ENCODE results near the gene ZFYVE28. TPM values are rescaled to one million over a fixed set of nuclear protein-coding genes. Genes with fewer than 3 reads are reported as not detected.
A peak's percentile ranks its signal among the peaks of the same experiment; 100 is the strongest.

The ZFYVE28 gene
- total and polyA plus RNA-seq, 12 donors, result 4.3 to 24.6 (median 16.0) TPM

GRCh38 chr4:2298532-2298991 is 119.9 kb downstream of the ZFYVE28 start:
- Histone ChIP-seq H3K27ac (no peak overlapping the region), H3K4me3 (no peak overlapping the region), H3K36me3 (replicated peaks in 1 of 2) (no peaks in the 10 kb centered on the region), H3K4me1 (replicated peaks in 1 of 2) (peaks cover 0 to 12% of the 10 kb centered on the region in 2 donors), H3K27me3 (no peaks in the 10 kb centered on the region), H3K9me3 (replicated peaks in 1 of 3) (no peaks in the 10 kb centered on the region)
- TF ChIP-seq CTCF (IDR thresholded peaks at IDR 0.05) (no peak), POLR2A (IDR thresholded peaks at IDR 0.05) (no peak)
- 57 to 87% (median 86%) methylated on average over 10 to 23 of the region's 23 CpGs for WGBS, 4 donors
- intact Hi-C loops (cut with DNase I), result no loop called here
- peak in 1 of 7 donors; percentile 16 for DNase-seq

DNA sequence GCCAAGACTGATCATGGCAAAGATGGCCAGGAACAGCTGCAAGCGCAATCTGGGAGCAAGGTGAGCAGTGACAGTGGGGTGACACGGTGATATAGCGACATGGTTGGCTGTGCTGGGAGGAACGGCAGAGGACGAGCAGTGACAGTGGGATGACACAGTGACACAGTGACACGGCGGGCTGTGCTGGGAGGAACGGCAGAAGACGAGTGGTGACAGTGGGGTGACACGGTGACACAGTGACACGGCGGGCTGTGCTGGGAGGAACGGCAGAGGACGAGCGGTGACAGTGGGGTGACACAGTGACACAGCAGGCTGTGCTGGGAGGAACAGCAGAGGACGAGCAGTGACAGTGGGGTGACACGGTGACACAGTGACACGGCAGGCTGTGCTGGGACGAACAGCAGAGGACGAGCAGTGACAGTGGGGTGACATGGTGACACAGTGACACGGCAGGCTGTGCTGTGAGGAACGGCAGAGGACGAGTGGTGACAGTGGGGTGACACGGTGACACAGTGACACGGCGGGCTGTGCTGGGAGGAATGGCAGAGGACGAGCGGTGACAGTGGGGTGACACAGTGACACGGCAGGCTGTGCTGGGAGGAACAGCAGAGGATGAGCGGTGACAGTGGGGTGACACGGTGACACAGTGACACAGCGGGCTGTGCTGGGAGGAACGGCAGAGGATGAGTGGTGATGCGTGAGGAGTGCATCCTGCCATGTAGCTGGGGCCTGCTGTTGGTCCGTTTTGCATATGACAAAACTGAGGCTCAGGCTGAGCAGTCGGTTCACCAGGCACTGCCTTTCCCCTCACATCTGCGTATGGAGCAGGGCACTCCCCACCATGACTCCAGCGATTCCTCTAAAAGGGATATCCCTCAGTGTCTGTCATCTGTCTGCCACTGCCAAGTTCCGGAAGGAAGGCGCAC is 120.6 kb downstream of the ZFYVE28 start:
- no peak overlapping the region for H3K27ac ChIP-seq
- TF ChIP-seq CTCF (IDR thresholded peaks at IDR 0.05) (no peak), POLR2A (IDR thresholded peaks at IDR 0.05) (no peak)
- H3K27me3 ChIP-seq, result no peaks in the 10 kb centered on the region
- 88 to 94% (median 91%) methylated on average over 39 to 40 of the region's 40 CpGs for WGBS, 4 donors
- peak in 1 of 7 donors; percentile 45 for DNase-seq
- H3K4me3 ChIP-seq, result no peak overlapping the region
- H3K4me1 ChIP-seq (replicated peaks in 1 of 2), result peaks cover 2 to 14% of the 10 kb centered on the region in 2 donors
- no peaks in the 10 kb centered on the region for H3K36me3 ChIP-seq (replicated peaks in 1 of 2)
- H3K9me3 ChIP-seq (replicated peaks in 1 of 3), result no peaks in the 10 kb centered on the region
- intact Hi-C loops (cut with DNase I), result no loop called here

- Histone ChIP-seq H3K36me3 (replicated peaks in 1 of 2) (no peaks in the 10 kb centered on the region), H3K27me3 (no peaks in the 10 kb centered on the region), H3K4me1 (replicated peaks in 1 of 2) (peaks cover 8 to 24% of the 10 kb centered on the region in 2 donors), H3K4me3 (no peak overlapping the region), H3K27ac (no peak overlapping the region), H3K9me3 (replicated peaks in 1 of 3) (no peaks in the 10 kb centered on the region)
- 68 to 87% (median 84%) methylated on average over 10 to 37 of the region's 37 CpGs for WGBS, 4 donors
- intact Hi-C loops (cut with DNase I), result no loop called here
- peak in 1 of 7 donors; percentile 48 for DNase-seq
- TF ChIP-seq POLR2A (IDR thresholded peaks at IDR 0.05) (no peak), CTCF (IDR thresholded peaks at IDR 0.05) (no peak)
Measured at GRCh38 chr4:2296631-2297601, 121.5 kb downstream of the ZFYVE28 start.

All from adrenal gland (tissue), 12 donors.